ENCODE data around the gene PPP2CA.
A peak's percentile ranks its signal among the peaks of the same experiment; 100 is the strongest.

The PPP2CA gene

GRCh38 chr5:134249469-134250379 is 23.9 kb upstream of the PPP2CA start:
- Histone ChIP-seq H3K79me2 (no peaks in the 10 kb centered on the region), H3K9ac (no peak overlapping the region), H3K27me3 (ENCODE audit: control insufficient read depth, insufficient read depth, low read length) (no peaks in the 10 kb centered on the region), H3K27ac (peak overlapping the region; percentile 96), H3K9me3 (ENCODE audit: control insufficient read depth, low read length) (no peaks in the 10 kb centered on the region), H3K4me3 (ENCODE audit: low read depth, low read length) (no peak overlapping the region), H3K36me3 (ENCODE audit: control insufficient read depth, insufficient read depth, low read length) (no peaks in the 10 kb centered on the region), H3K4me1 (peaks cover 44% of the 10 kb centered on the region), H3K4me2 (ENCODE audit: low read length) (no peak overlapping the region), H2AFZ (peak overlapping the region; percentile 39)
- TF ChIP-seq CTCF (IDR thresholded peaks at IDR 0.05), result no peak

GRCh38 chr5:134248256-134248655 is 22.4 kb upstream of the PPP2CA start:
- Histone ChIP-seq H3K9ac (no peak overlapping the region), H3K9me3 (ENCODE audit: control insufficient read depth, low read length) (no peaks in the 10 kb centered on the region), H3K79me2 (no peaks in the 10 kb centered on the region), H3K4me1 (peaks cover 41% of the 10 kb centered on the region), H2AFZ (peak overlapping the region; percentile 58), H3K4me3 (ENCODE audit: low read depth, low read length) (peak overlapping the region; percentile 8), H3K27ac (peak overlapping the region; percentile 96), H3K36me3 (ENCODE audit: control insufficient read depth, insufficient read depth, low read length) (no peaks in the 10 kb centered on the region), H3K4me2 (ENCODE audit: low read length) (peak overlapping the region; percentile 56), H3K27me3 (ENCODE audit: control insufficient read depth, insufficient read depth, low read length) (no peaks in the 10 kb centered on the region)
- no peak for TF ChIP-seq CTCF (IDR thresholded peaks at IDR 0.05)

GRCh38 chr5:134247428-134248224 is 21.8 kb upstream of the PPP2CA start:
- Histone ChIP-seq H3K4me2 (ENCODE audit: low read length) (peak overlapping the region; percentile 56), H3K27ac (peak overlapping the region; percentile 96)
- TF ChIP-seq CTCF (IDR thresholded peaks at IDR 0.05), result no peak

GRCh38 chr5:134246771-134247427 is 21.0 kb upstream of the PPP2CA start:
- Histone ChIP-seq H3K4me2 (ENCODE audit: low read length) (peak overlapping the region; percentile 56), H3K79me2 (no peaks in the 10 kb centered on the region), H3K9me3 (ENCODE audit: control insufficient read depth, low read length) (no peaks in the 10 kb centered on the region), H3K27ac (peak overlapping the region; percentile 96), H2AFZ (peak overlapping the region; percentile 58), H3K36me3 (ENCODE audit: control insufficient read depth, insufficient read depth, low read length) (no peaks in the 10 kb centered on the region), H3K27me3 (ENCODE audit: control insufficient read depth, insufficient read depth, low read length) (no peaks in the 10 kb centered on the region), H3K4me1 (peaks cover 46% of the 10 kb centered on the region), H3K9ac (no peak overlapping the region), H3K4me3 (ENCODE audit: low read depth, low read length) (peak overlapping the region; percentile 8)
- no peak for TF ChIP-seq CTCF (IDR thresholded peaks at IDR 0.05)

More at GRCh38 chr5:134247428-134248224, 21.8 kb upstream of the PPP2CA start:
- H3K9ac ChIP-seq, result no peak overlapping the region
- H3K4me3 ChIP-seq (ENCODE audit: low read depth, low read length), result peak overlapping the region; percentile 8
- H3K27me3 ChIP-seq (ENCODE audit: control insufficient read depth, insufficient read depth, low read length), result no peaks in the 10 kb centered on the region
- no peaks in the 10 kb centered on the region for H3K36me3 ChIP-seq (ENCODE audit: control insufficient read depth, insufficient read depth, low read length)
- no peaks in the 10 kb centered on the region for H3K9me3 ChIP-seq (ENCODE audit: control insufficient read depth, low read length)
- H3K4me1 ChIP-seq, result peaks cover 41% of the 10 kb centered on the region
- no peaks in the 10 kb centered on the region for H3K79me2 ChIP-seq
- peak overlapping the region; percentile 58 for H2AFZ ChIP-seq
